ENCODE data around the gene PCLO. TPM values are rescaled to one million over a fixed set of nuclear protein-coding genes. Genes with fewer than 3 reads are reported as not detected.

Gene PCLO
- total RNA-seq, 1 experiment from 2014 or later: 3.1 TPM

DNA sequence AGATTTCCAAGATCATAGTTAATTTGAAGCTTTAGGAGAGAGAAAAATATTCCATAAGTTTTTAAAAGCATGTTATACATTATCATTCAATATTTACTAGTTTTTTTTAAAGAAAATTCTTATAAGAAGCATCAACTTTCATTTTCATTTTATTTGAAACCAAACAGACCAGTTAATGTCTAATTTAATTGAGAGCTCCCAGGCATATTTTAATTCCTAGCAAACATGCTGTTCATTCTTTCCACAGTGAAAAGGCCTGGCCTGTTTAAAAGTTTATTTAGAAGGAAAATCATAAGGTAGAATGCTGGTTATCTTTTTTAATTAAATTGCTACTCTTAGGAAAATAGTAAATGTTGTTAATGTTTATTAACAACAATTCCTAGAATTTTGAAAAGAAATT, 324.4 kb downstream of the PCLO start:
- Mint-ChIP-seq H3K4me1 (peaks cover 18% of the 10 kb centered on the region in 2 experiments), H3K9me3 (peaks cover 2 to 3% of the 10 kb centered on the region in 2 experiments; a peak in 2 of 5 replicates), H3K4me3 (no peak overlapping the region), H3K27me3 (ENCODE audit: low read depth) (no peaks in the 10 kb centered on the region), H3K27ac (peak overlapping the region in 1 of 3 experiments; percentile 19; a peak in 1 of 7 replicates), H3K36me3 (ENCODE audit: insufficient read depth in 1 of 3, low read depth in 3 of 3) (peaks cover 0 to 9% (median 3%) of the 10 kb centered on the region in 3 experiments; a peak in 4 of 7 replicates)
- no peak for DNase-seq
- H2BK20ac ChIP-seq (ENCODE audit: low read depth, low read length, poor library complexity, severe bottlenecking): no peak overlapping the region
- H3K9me3 ChIP-seq (ENCODE audit: control insufficient read depth, low read depth, low read length): no peaks in the 10 kb centered on the region
- H3K79me2 ChIP-seq (ENCODE audit: insufficient read depth, low read length): no peaks in the 10 kb centered on the region
- TF ChIP-seq, protein P1, sequence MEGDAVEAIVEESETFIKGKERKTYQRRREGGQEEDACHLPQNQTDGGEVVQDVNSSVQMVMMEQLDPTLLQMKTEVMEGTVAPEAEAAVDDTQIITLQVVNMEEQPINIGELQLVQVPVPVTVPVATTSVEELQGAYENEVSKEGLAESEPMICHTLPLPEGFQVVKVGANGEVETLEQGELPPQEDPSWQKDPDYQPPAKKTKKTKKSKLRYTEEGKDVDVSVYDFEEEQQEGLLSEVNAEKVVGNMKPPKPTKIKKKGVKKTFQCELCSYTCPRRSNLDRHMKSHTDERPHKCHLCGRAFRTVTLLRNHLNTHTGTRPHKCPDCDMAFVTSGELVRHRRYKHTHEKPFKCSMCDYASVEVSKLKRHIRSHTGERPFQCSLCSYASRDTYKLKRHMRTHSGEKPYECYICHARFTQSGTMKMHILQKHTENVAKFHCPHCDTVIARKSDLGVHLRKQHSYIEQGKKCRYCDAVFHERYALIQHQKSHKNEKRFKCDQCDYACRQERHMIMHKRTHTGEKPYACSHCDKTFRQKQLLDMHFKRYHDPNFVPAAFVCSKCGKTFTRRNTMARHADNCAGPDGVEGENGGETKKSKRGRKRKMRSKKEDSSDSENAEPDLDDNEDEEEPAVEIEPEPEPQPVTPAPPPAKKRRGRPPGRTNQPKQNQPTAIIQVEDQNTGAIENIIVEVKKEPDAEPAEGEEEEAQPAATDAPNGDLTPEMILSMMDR (conservative IDR thresholded peaks at IDR 0.05): no peak
- no peak overlapping the region for H3T11ph ChIP-seq (ENCODE audit: low read length)
- no peaks in the 10 kb centered on the region for H3K27me3 ChIP-seq (ENCODE audit: insufficient read depth, low read length)
- H2BK15ac ChIP-seq (ENCODE audit: low read depth, low read length): no peak overlapping the region
- no peak overlapping the region for H2AK5ac ChIP-seq (ENCODE audit: insufficient read length, low read length)
- no peak overlapping the region for H3K23ac ChIP-seq (ENCODE audit: insufficient read length, low read depth, low read length)
- H4K8ac ChIP-seq (replicated peaks; ENCODE audit: insufficient read length, low read depth, low read length): no peak overlapping the region
- no peaks in the 10 kb centered on the region for H3K23me2 ChIP-seq (ENCODE audit: insufficient read length, low read depth, low read length, poor library complexity, severe bottlenecking)
- H2BK5ac ChIP-seq (ENCODE audit: insufficient read length, low read length): no peak overlapping the region
- H3K18ac ChIP-seq (ENCODE audit: insufficient read length, low read depth, low read length): no peak overlapping the region
- H3K4ac ChIP-seq (ENCODE audit: low read depth, low read length): no peak overlapping the region
- H3K4me1 ChIP-seq (ENCODE audit: insufficient read depth, low read length): no peaks in the 10 kb centered on the region
- H3K9ac ChIP-seq (ENCODE audit: extremely low read depth, insufficient read length, low read length): no peak overlapping the region
- H2BK12ac ChIP-seq (ENCODE audit: insufficient read length, low read depth, low read length): no peak overlapping the region
- no peak overlapping the region for H4K5ac ChIP-seq (ENCODE audit: insufficient read length, low read depth, low read length)
- H3K14ac ChIP-seq (ENCODE audit: insufficient read depth, low read length): no peak overlapping the region
- H3K4me2 ChIP-seq (ENCODE audit: insufficient read depth, insufficient read length, low read length): no peak overlapping the region
- no peak overlapping the region for H2BK120ac ChIP-seq (ENCODE audit: low read depth, low read length, poor library complexity, severe bottlenecking)
- H4K91ac ChIP-seq (ENCODE audit: insufficient read length, low read depth, low read length): no peak overlapping the region
- H2AFZ ChIP-seq (ENCODE audit: low read length): no peak overlapping the region
- no peak overlapping the region for H3K27ac ChIP-seq (ENCODE audit: insufficient read length, low read depth, low read length)
- H4K20me1 ChIP-seq (ENCODE audit: control insufficient read depth, insufficient read depth, insufficient read length): no peaks in the 10 kb centered on the region
- no peak overlapping the region for H3K56ac ChIP-seq (ENCODE audit: insufficient read length, low read depth, low read length)
- no peaks in the 10 kb centered on the region for H3K79me1 ChIP-seq (ENCODE audit: insufficient read depth, low read depth, low read length, poor library complexity, severe bottlenecking)
